Pons (tissue), 1 donor: ENCODE results near the gene GALNT7.

Source experiments
- DNase-seq: peaks from one replicate; pipeline ENCODE4 v3.0.0-alpha.2; 2016; ENCODE audit warnings: low spot score

Gene GALNT7

GRCh38 chr4:173237152-173237551 is 68.5 kb downstream of the GALNT7 start:
- no peak for DNase-seq

- no peak for DNase-seq
These were observed 69.2 kb downstream of the GALNT7 start for GRCh38 chr4:173237762-173238161.

GRCh38 chr4:173240696-173241095 is 72.1 kb downstream of the GALNT7 start:
- DNase-seq, result no peak

GRCh38 chr4:173242466-173243250 is 74.0 kb downstream of the GALNT7 start:
- DNase-seq, result no peak

- no peak for DNase-seq
These were observed 74.7 kb downstream of the GALNT7 start for GRCh38 chr4:173243321-173243720.

GRCh38 chr4:173243917-173244658 is 75.5 kb downstream of the GALNT7 start:
- DNase-seq, result no peak

GRCh38 chr4:173245952-173246351 is 77.3 kb downstream of the GALNT7 start:
- DNase-seq, result no peak

- DNase-seq, result no peak
These were observed 78.1 kb downstream of the GALNT7 start for GRCh38 chr4:173246719-173247118.

GRCh38 chr4:173247321-173247720 is 78.7 kb downstream of the GALNT7 start:
- no peak for DNase-seq

GRCh38 chr4:173248690-173249089 is 80.1 kb downstream of the GALNT7 start:
- no peak for DNase-seq

- peak; percentile 75 for DNase-seq
These were observed 83.7 kb downstream of the GALNT7 start for GRCh38 chr4:173252024-173252935.

- no peak for DNase-seq
These were observed 85.0 kb downstream of the GALNT7 start for GRCh38 chr4:173253561-173253960.

GRCh38 chr4:173254646-173255045 is 86.0 kb downstream of the GALNT7 start:
- DNase-seq, result no peak

- DNase-seq, result no peak
These were observed 88.2 kb downstream of the GALNT7 start for GRCh38 chr4:173256825-173257224.

- peak; percentile 84 for DNase-seq
These were observed 89.4 kb downstream of the GALNT7 start for GRCh38 chr4:173257732-173258717.

GRCh38 chr4:173258866-173259265 is 90.3 kb downstream of the GALNT7 start:
- no peak for DNase-seq

- no peak for DNase-seq
These were observed 90.7 kb downstream of the GALNT7 start for GRCh38 chr4:173259310-173259709.

- no peak for DNase-seq
These were observed 92.4 kb downstream of the GALNT7 start for GRCh38 chr4:173261052-173261451.

GRCh38 chr4:173262375-173262774 is 93.8 kb downstream of the GALNT7 start:
- DNase-seq, result no peak

- no peak for DNase-seq
These were observed 95.6 kb downstream of the GALNT7 start for GRCh38 chr4:173264245-173264644.

GRCh38 chr4:173264684-173265185 is 96.1 kb downstream of the GALNT7 start:
- DNase-seq, result no peak
